Fibroblast of the aortic adventitia (primary cell): ENCODE results near the gene PCDH8. TPM values are rescaled to one million over a fixed set of nuclear protein-coding genes. Genes with fewer than 3 reads are reported as not detected.

Source experiments
- DNase-seq: peaks from one replicate; pipeline ENCODE4 v3.0.0-alpha.2; 2010; ENCODE audit warnings: low read depth
- H3K4me3 ChIP-seq: 2 replicates; pipeline ENCODE4 v1.5.1; 2011; ENCODE audit warnings: low read depth, mild to moderate bottlenecking, control low read depth, low read length, moderate library complexity
- total RNA-seq: library from RNA; depleted of rRNA; stranded (reverse); fragments of >200 nt; gene quantifications from 2 replicates; pipeline ENCODE4 v1.2.3, GENCODE V29; 2012; ENCODE audit warnings: low replicate concordance
- TF ChIP-seq, protein P1 (sequence below): IDR thresholded peaks from 2 replicates; pipeline ENCODE4 v1.5.1; 2011; ENCODE audit warnings: mild to moderate bottlenecking, low read length, control low read depth, inconsistent platforms; ENCODE audit not compliant: insufficient read depth

The PCDH8 gene
- total RNA-seq, 1 donor = not detected

DNA sequence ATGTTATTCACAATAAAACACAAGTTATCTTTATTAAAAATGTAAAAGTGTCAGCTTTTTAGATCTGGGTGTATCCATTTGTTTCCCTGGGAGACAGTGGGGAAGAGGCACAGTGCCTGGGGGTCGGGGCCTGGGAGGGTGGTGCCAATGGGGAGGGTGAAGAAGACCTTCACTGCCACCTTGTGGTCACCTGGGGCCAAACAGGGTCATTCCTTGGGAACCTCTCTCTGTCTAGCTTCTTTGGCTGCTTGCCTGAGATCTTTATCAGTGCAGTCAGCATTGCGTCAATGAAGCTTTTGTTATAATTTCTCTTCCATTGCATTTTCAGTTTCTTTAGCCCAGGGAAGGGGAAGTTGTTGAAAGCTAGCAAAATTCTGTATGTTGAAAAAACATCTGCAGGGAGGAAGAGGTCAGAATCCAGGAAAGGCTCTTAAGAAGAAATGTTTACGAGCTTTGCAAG is 39.1 kb downstream of the PCDH8 start:
- peak; percentile 60 for DNase-seq
- TF ChIP-seq, protein P1, sequence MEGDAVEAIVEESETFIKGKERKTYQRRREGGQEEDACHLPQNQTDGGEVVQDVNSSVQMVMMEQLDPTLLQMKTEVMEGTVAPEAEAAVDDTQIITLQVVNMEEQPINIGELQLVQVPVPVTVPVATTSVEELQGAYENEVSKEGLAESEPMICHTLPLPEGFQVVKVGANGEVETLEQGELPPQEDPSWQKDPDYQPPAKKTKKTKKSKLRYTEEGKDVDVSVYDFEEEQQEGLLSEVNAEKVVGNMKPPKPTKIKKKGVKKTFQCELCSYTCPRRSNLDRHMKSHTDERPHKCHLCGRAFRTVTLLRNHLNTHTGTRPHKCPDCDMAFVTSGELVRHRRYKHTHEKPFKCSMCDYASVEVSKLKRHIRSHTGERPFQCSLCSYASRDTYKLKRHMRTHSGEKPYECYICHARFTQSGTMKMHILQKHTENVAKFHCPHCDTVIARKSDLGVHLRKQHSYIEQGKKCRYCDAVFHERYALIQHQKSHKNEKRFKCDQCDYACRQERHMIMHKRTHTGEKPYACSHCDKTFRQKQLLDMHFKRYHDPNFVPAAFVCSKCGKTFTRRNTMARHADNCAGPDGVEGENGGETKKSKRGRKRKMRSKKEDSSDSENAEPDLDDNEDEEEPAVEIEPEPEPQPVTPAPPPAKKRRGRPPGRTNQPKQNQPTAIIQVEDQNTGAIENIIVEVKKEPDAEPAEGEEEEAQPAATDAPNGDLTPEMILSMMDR = peak; percentile 33
- H3K4me3 ChIP-seq = no peak overlapping the region

DNA sequence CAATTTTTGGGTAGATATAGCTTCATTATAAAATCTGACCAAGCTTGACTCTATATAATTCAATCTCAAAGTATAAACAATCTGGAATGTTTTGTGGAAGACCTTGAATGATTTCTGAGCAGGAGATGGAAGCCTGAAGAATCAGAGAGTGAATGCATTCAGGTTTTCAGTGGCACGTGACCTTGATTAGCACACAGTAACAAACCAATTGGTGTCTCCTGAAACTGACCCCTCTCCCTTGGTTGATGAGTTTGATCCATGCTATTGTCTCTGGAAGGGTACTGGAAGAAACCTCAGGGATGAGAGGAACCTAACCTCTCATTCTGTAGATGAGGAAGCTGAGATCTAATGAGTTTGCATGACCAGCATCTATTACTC is 39.6 kb downstream of the PCDH8 start:
- DNase-seq = no peak
- no peak overlapping the region for H3K4me3 ChIP-seq
- TF ChIP-seq, protein P1 = no peak

DNA sequence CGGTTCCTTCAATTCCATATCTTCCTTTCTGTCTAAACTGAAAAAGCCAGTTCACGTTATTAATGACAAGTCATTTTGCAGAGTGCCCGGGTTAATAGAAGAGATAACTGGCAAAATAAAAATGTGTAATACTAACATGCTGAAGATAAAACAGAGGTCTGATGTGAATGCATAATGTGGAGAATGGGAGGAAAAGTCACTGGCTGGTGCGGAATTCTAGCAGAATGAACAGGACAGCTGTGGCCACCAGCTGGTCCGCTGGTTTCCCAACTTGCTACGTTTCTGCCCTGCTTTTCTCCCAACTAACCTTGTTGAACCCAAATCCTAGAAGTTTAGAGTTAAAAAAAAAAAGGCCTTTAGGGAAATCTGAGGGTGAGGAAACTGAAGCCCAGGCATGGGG is 42.4 kb downstream of the PCDH8 start:
- TF ChIP-seq, protein P1 = no peak
- DNase-seq = no peak
- no peak overlapping the region for H3K4me3 ChIP-seq

DNA sequence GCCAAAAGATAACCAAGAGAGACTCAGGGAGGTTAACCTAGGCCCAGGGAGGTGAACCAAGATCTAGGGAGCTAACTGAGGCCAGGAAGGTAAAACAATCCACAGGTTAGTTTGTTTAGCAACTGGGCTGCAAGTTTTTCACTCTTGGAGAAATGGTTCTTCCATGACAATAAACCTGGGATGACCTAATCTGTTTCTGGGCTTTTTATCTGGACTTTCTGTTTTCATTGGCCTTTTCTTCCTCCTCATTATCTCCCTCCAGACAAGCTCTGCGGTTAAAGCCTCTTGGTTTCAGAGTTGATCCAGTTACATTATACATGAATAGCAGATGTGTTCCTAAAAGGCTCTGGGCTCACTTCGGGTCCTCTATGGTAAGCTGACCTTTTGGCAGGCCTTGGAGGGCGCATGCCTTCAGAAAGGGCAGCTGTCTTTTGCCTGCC is 44.2 kb downstream of the PCDH8 start:
- TF ChIP-seq, protein P1 = no peak

DNA sequence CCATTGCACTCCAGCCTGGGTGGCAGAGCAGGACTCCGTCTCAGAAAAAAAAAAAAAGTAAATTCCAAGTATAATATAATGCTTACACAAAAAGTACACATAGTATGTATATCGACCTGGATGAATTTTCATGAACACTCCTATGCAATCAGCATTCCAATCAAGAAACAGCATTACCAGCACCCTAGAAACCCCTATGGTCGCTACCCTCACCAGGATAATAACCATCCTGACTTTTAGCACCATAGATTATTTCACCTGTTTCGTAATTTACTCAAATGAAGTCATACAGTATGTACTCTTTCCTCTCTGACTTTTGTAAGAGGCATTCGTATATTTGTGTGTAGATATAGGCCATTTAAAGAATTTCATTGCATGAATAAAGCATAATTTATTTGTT is 47.6 kb downstream of the PCDH8 start:
- TF ChIP-seq, protein P1 = no peak
- no peak for DNase-seq
- H3K4me3 ChIP-seq = no peak overlapping the region

More for the DNA sequence above, 44.2 kb downstream of the PCDH8 start:
- no peak overlapping the region for H3K4me3 ChIP-seq
- DNase-seq = peak; percentile 63

DNA sequence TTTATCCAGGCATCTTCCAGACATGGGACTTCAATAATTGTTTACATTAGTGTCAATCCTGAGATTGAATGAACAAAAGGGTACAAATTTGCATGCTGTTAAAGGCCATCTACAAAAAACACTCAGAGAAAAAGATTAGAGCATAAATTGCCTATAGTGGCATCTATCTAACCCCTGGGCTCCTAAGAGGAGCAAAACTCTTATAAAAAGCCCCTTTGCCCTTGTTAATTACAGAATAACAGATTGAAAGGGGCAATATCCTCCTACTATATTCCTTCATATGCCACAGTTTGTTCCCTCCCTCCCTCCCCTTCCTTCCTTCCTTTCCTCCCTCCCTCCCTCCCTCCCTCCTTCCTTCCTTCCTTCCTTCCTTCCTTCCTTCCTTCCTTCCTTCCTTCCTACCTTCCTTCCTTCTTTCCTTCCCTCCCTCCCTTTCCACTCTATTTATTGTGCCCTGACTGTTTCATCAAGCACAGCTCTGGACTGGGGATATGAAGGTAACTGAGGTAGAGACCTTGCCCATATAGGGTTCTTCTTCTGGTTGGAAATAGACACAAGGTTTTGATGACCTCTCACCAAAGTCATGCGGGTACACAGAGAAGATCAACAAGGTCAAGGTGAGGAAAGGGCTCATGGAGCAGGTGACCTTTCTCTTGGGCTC is 49.5 kb downstream of the PCDH8 start:
- DNase-seq = no peak

More for the DNA sequence above, 49.5 kb downstream of the PCDH8 start:
- H3K4me3 ChIP-seq = no peak overlapping the region
- TF ChIP-seq, protein P1 = no peak
